ENCODE measurements around the gene CHAT. TPM values are rescaled to one million over a fixed set of nuclear protein-coding genes. Genes with fewer than 3 reads are reported as not detected.

Gene CHAT
- total RNA-seq, 1 donor from 2014 or later, result not detected

GRCh38 chr10:49667991-49668390 lies 54.2 kb downstream of the CHAT start:
- Histone ChIP-seq H2AFZ (replicated peaks) (no peak overlapping the region), H3K4me1 (no peaks in the 10 kb centered on the region), H3K9ac (no peak overlapping the region), H3K4me2 (no peak overlapping the region), H3K27me3 (peaks cover 67% of the 10 kb centered on the region), H3K4me3 (no peak overlapping the region), H3K79me2 (ENCODE audit: low read depth) (no peaks in the 10 kb centered on the region), H3K36me3 (no peaks in the 10 kb centered on the region), H3F3A (ENCODE audit: low read depth) (no peaks in the 10 kb centered on the region), H3K27ac (no peak overlapping the region), H3K9me3 (ENCODE audit: low read depth) (no peaks in the 10 kb centered on the region), H4K20me1 (ENCODE audit: low read depth) (no peaks in the 10 kb centered on the region)
- peaks cover 7% of the 10 kb centered on the region for H3K27me3 Mint-ChIP-seq (ENCODE audit: insufficient read depth, low read depth)
- no peak overlapping the region for H3K4me3 Mint-ChIP-seq
- H3K36me3 Mint-ChIP-seq, result no peaks in the 10 kb centered on the region
- no peak overlapping the region for H3K27ac Mint-ChIP-seq
- no peaks in the 10 kb centered on the region for H3K4me1 Mint-ChIP-seq
- peaks cover 3% of the 10 kb centered on the region for H3K9me3 Mint-ChIP-seq
- no peak for DNase-seq (ENCODE audit: low spot score)
- TF ChIP-seq CTCF (IDR thresholded peaks at IDR 0.05), result no peak
- TF ChIP-seq EZH2 (IDR thresholded peaks at IDR 0.05), result no peak
- TF ChIP-seq EZH2phosphoT487 (IDR thresholded peaks at IDR 0.05), result no peak

DNA sequence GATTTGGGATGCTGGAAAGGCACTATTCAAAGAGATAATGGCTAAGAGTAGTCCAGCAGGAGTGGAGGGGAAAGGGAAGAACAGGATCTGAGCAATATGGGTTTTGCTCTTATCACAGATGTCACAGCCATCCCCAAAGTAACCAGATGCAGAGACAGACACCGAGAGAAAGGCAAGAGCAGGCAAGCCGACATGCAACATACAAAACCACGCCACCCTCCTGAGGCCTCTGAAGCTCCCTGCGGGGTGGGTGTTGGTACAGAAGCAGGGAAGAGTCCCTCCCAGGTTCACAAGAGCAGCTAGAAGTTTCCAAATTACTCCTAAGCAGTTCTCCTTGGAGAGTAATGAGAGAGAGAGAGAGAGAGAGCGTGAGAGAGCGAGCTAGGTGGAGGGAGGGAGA lies 54.8 kb downstream of the CHAT start:
- Mint-ChIP-seq H3K4me3 (no peak overlapping the region), H3K27ac (no peak overlapping the region)

DNA sequence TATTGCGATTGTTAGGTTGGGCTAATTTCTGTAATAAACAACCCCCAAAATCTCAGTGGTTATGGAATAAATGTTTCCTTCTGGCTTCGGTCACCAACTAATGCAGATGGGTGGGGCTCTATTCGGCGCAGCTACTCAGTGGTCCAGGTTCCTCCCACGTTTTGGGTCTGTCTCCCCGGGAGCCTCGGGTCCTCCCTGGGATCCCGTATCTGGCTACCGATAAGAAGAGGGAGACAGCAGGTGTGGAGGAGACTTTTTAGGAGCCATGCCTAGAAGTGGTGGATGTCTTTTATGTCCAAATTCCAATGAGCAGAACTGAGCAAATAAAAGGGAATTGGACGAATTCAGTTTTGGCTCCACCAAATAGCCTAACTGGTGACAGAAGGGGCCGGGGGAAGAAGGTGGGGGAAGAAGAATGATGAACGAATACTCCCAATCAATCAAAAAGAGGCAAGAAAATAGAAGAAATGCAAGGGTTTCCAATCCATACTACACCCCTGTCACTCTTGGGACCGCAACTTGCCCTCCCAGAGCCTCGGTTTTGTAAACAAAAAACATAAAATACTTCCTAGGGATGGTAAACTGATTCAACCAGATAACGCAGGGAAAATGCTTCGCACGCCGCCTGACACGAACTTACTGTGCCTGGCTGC lies 65.1 kb downstream of the CHAT start:
- Histone ChIP-seq H3F3A (ENCODE audit: low read depth) (no peaks in the 10 kb centered on the region), H3K27ac (no peak overlapping the region), H3K4me3 (peak overlapping the region; percentile 55), H3K27me3 (peaks cover 82% of the 10 kb centered on the region), H4K20me1 (ENCODE audit: low read depth) (no peaks in the 10 kb centered on the region), H3K4me2 (peak overlapping the region; percentile 88), H3K9ac (no peak overlapping the region), H2AFZ (replicated peaks) (peak overlapping the region; percentile 99), H3K36me3 (no peaks in the 10 kb centered on the region), H3K79me2 (ENCODE audit: low read depth) (no peaks in the 10 kb centered on the region), H3K9me3 (ENCODE audit: low read depth) (no peaks in the 10 kb centered on the region), H3K4me1 (peaks cover 9% of the 10 kb centered on the region)
- no peak for DNase-seq (ENCODE audit: low spot score)
- H3K4me3 Mint-ChIP-seq, result peak overlapping the region; percentile 77
- H3K27me3 Mint-ChIP-seq (ENCODE audit: insufficient read depth, low read depth), result peaks cover 10% of the 10 kb centered on the region
- TF ChIP-seq CTCF (IDR thresholded peaks at IDR 0.05), result no peak
- no peak for TF ChIP-seq EZH2phosphoT487 (IDR thresholded peaks at IDR 0.05)
- no peak for TF ChIP-seq EZH2 (IDR thresholded peaks at IDR 0.05)
- H3K27ac Mint-ChIP-seq, result no peak overlapping the region
- peaks cover 5% of the 10 kb centered on the region for H3K4me1 Mint-ChIP-seq
- no peaks in the 10 kb centered on the region for H3K36me3 Mint-ChIP-seq
- H3K9me3 Mint-ChIP-seq, result no peaks in the 10 kb centered on the region

More for the DNA sequence above, 54.8 kb downstream of the CHAT start:
- Histone ChIP-seq H3K27ac (no peak overlapping the region), H3K36me3 (no peaks in the 10 kb centered on the region), H3K4me1 (no peaks in the 10 kb centered on the region), H3K4me3 (no peak overlapping the region), H3K27me3 (peaks cover 74% of the 10 kb centered on the region), H3K9me3 (ENCODE audit: low read depth) (no peaks in the 10 kb centered on the region), H3K79me2 (ENCODE audit: low read depth) (no peaks in the 10 kb centered on the region), H3K9ac (no peak overlapping the region), H2AFZ (replicated peaks) (peak overlapping the region; percentile 17), H3F3A (ENCODE audit: low read depth) (no peaks in the 10 kb centered on the region), H3K4me2 (no peak overlapping the region), H4K20me1 (ENCODE audit: low read depth) (no peaks in the 10 kb centered on the region)
- Mint-ChIP-seq H3K27me3 (ENCODE audit: insufficient read depth, low read depth) (peaks cover 7% of the 10 kb centered on the region), H3K4me1 (no peaks in the 10 kb centered on the region), H3K36me3 (no peaks in the 10 kb centered on the region), H3K9me3 (peaks cover 3% of the 10 kb centered on the region)
- no peak for TF ChIP-seq EZH2phosphoT487 (IDR thresholded peaks at IDR 0.05)
- no peak for TF ChIP-seq EZH2 (IDR thresholded peaks at IDR 0.05)
- TF ChIP-seq CTCF (IDR thresholded peaks at IDR 0.05), result no peak
- no peak for DNase-seq (ENCODE audit: low spot score)
